ENCODE measurements around the gene TRIM25. TPM values are rescaled to one million over a fixed set of nuclear protein-coding genes. Genes with fewer than 3 reads are reported as not detected.

The TRIM25 gene
- total RNA-seq, 1 experiment from 2014 or later: 135 TPM

DNA sequence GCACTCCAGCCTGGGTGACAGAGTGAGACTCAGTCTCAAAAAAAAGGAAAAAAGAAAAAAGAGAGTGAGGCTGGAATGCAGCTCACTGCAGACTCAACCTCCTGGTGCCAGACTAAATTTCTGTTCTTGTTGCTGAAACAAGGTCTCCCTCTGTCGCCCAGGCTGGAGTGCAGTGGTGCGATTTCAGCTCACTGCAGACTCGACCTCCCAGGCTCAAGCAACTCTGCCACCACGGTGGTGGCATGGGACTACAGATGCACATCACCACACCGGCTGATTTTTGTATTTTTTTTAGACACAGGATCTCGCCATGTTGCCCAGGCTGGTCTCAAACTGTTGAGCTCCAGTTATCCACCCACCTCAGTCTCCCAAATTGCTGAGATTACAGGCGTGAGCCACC is 34.6 kb downstream of the TRIM25 start:
- no peak for ATAC-seq
- POLR2A ChIA-PET: no interaction called here
- Histone ChIP-seq H3K9me3 (ENCODE audit: control insufficient read depth in 1 of 2, insufficient read depth in 1 of 2, low read depth in 1 of 2, low read length in 2 of 2) (no peaks in the 10 kb centered on the region), H3K36me3 (ENCODE audit: control insufficient read depth in 1 of 2, insufficient read depth in 2 of 2, low read length in 2 of 2) (no peaks in the 10 kb centered on the region), H2AFZ (ENCODE audit: low read depth, low read length, poor library complexity, severe bottlenecking) (no peak overlapping the region), H3K27me3 (ENCODE audit: insufficient read depth, low read length) (no peaks in the 10 kb centered on the region), H4K20me1 (ENCODE audit: insufficient read depth) (no peaks in the 10 kb centered on the region), H3K27ac (ENCODE audit: low read depth, low read length) (no peak overlapping the region), H3K79me2 (ENCODE audit: insufficient read depth, low read length) (no peaks in the 10 kb centered on the region), H3K4me3 (replicated peaks in 1 of 2; ENCODE audit: low read depth in 1 of 2, low read length in 2 of 2) (no peak overlapping the region), H3K4me1 (ENCODE audit: control insufficient read depth in 1 of 2, insufficient read depth in 2 of 2, low read length in 2 of 2) (no peaks in the 10 kb centered on the region), H3K9me2 (ENCODE audit: insufficient read depth) (no peaks in the 10 kb centered on the region), H3K4me2 (ENCODE audit: low read length) (no peak overlapping the region), H3K9ac (ENCODE audit: low read length) (no peak overlapping the region)
- RAD21 ChIA-PET (ENCODE audit: low non-redundant PET in 1 of 2, low total read pairs in 2 of 2, uncharacterized antibody in 2 of 2, unreplicated experiment in 2 of 2): no interaction called here
- CTCF ChIA-PET: no interaction called here
- DNase-seq (ENCODE audit: low read depth, low spot score): no peak
- BruUV-seq (replicated peaks): no TSS peak
- intact Hi-C loops (cut with micrococcal nuclease): no loop called here
- TF ChIP-seq EZH2 (IDR thresholded peaks at IDR 0.05): no peak
- TF ChIP-seq EZH2phosphoT487 (IDR thresholded peaks at IDR 0.05; ENCODE audit: borderline replicate concordance): no peak

- ChIA-PET CTCF (no interaction called here), RAD21 (ENCODE audit: low non-redundant PET in 1 of 2, low total read pairs in 2 of 2, uncharacterized antibody in 2 of 2, unreplicated experiment in 2 of 2) (no interaction called here), POLR2A (interaction anchor here (1.4 kb wide), 1 partner anchor 11 kb away, joined by 4 read pairs; no protein-coding TSS in a partner anchor)
- Histone ChIP-seq H3K9me2 (ENCODE audit: insufficient read depth) (no peaks in the 10 kb centered on the region), H4K20me1 (ENCODE audit: insufficient read depth) (no peaks in the 10 kb centered on the region), H3K79me2 (ENCODE audit: insufficient read depth, low read length) (no peaks in the 10 kb centered on the region), H3K9me3 (ENCODE audit: control insufficient read depth in 1 of 2, insufficient read depth in 1 of 2, low read depth in 1 of 2, low read length in 2 of 2) (no peaks in the 10 kb centered on the region), H3K4me3 (replicated peaks in 1 of 2; ENCODE audit: low read depth in 1 of 2, low read length in 2 of 2) (no peak overlapping the region), H3K36me3 (ENCODE audit: control insufficient read depth in 1 of 2, insufficient read depth in 2 of 2, low read length in 2 of 2) (no peaks in the 10 kb centered on the region), H3K4me2 (ENCODE audit: low read length) (no peak overlapping the region), H3K4me1 (ENCODE audit: control insufficient read depth in 1 of 2, insufficient read depth in 2 of 2, low read length in 2 of 2) (no peaks in the 10 kb centered on the region), H2AFZ (ENCODE audit: low read depth, low read length, poor library complexity, severe bottlenecking) (no peak overlapping the region), H3K9ac (ENCODE audit: low read length) (no peak overlapping the region), H3K27ac (ENCODE audit: low read depth, low read length) (no peak overlapping the region), H3K27me3 (ENCODE audit: insufficient read depth, low read length) (no peaks in the 10 kb centered on the region)
- no peak for DNase-seq (ENCODE audit: low read depth, low spot score)
- TF ChIP-seq, protein P1, sequence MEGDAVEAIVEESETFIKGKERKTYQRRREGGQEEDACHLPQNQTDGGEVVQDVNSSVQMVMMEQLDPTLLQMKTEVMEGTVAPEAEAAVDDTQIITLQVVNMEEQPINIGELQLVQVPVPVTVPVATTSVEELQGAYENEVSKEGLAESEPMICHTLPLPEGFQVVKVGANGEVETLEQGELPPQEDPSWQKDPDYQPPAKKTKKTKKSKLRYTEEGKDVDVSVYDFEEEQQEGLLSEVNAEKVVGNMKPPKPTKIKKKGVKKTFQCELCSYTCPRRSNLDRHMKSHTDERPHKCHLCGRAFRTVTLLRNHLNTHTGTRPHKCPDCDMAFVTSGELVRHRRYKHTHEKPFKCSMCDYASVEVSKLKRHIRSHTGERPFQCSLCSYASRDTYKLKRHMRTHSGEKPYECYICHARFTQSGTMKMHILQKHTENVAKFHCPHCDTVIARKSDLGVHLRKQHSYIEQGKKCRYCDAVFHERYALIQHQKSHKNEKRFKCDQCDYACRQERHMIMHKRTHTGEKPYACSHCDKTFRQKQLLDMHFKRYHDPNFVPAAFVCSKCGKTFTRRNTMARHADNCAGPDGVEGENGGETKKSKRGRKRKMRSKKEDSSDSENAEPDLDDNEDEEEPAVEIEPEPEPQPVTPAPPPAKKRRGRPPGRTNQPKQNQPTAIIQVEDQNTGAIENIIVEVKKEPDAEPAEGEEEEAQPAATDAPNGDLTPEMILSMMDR (IDR thresholded peaks at IDR 0.05 in 2 of 3, conservative IDR thresholded peaks at IDR 0.05 in 1 of 3; ENCODE audit: borderline replicate concordance in 1 of 3, insufficient read depth in 1 of 3, low read depth in 2 of 3, low read length in 2 of 3): no peak
- TF ChIP-seq SRF (IDR thresholded peaks at IDR 0.05; ENCODE audit: low read depth): no peak
- TF ChIP-seq SIN3A (IDR thresholded peaks at IDR 0.05; ENCODE audit: low read depth): no peak
- TF ChIP-seq ELF1 (IDR thresholded peaks at IDR 0.05; ENCODE audit: borderline replicate concordance, low read depth): no peak
- TF ChIP-seq JUND (IDR thresholded peaks at IDR 0.05): no peak
- no peak for TF ChIP-seq TCF7L2 (IDR thresholded peaks at IDR 0.05; ENCODE audit: borderline replicate concordance, extremely low read depth, insufficient read depth, insufficient read length)
- TF ChIP-seq EZH2phosphoT487 (IDR thresholded peaks at IDR 0.05; ENCODE audit: borderline replicate concordance): no peak
- no peak for TF ChIP-seq POLR2A (IDR thresholded peaks at IDR 0.05; ENCODE audit: borderline replicate concordance, extremely low read depth, insufficient read depth, insufficient read length)
- TF ChIP-seq EZH2 (IDR thresholded peaks at IDR 0.05): no peak
- TF ChIP-seq EGR1 (IDR thresholded peaks at IDR 0.05; ENCODE audit: low read depth): no peak
- TF ChIP-seq FOSL1 (IDR thresholded peaks at IDR 0.05; ENCODE audit: low read depth): no peak
- TF ChIP-seq, protein P2, sequence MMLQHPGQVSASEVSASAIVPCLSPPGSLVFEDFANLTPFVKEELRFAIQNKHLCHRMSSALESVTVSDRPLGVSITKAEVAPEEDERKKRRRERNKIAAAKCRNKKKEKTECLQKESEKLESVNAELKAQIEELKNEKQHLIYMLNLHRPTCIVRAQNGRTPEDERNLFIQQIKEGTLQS (IDR thresholded peaks at IDR 0.05): no peak
- no peak for TF ChIP-seq POLR2AphosphoS5 (IDR thresholded peaks at IDR 0.05; ENCODE audit: low read depth, low read length)
- TF ChIP-seq CEBPB (IDR thresholded peaks at IDR 0.05; ENCODE audit: low read depth): no peak
- no peak for ATAC-seq
- intact Hi-C loops (cut with micrococcal nuclease): no loop called here
- BruUV-seq (replicated peaks): no TSS peak
Measured at GRCh38 chr17:56876766-56877179, 37.1 kb downstream of the TRIM25 start.

Measured in HCT116 (cell line).